Chondrocyte (in vitro differentiated cells): ENCODE results near the gene ABRAXAS1. TPM values are rescaled to one million over a fixed set of nuclear protein-coding genes. Genes with fewer than 3 reads are reported as not detected.

Experiments
- DNase-seq: peaks from one replicate; pipeline ENCODE4 v3.0.0; 2021; ENCODE audit warnings: mixed read lengths, low spot score
- H3K27ac Mint-ChIP-seq: one replicate; pipeline ENCODE4 v1.8.0; 2021; ENCODE audit warnings: mild to moderate bottlenecking, moderate library complexity, mixed read lengths; ENCODE audit not compliant: unreplicated experiment
- H3K27me3 Mint-ChIP-seq: 2 replicates; pipeline ENCODE4 v1.8.0; 2021; ENCODE audit warnings: low read depth, mixed read lengths
- H3K36me3 Mint-ChIP-seq: 2 replicates; pipeline ENCODE4 v1.8.0; 2021; ENCODE audit warnings: low read depth, mixed read lengths
- H3K4me1 Mint-ChIP-seq: 2 replicates; pipeline ENCODE4 v1.8.0; 2021; ENCODE audit warnings: low read depth, mild to moderate bottlenecking, mixed read lengths
- H3K4me3 Mint-ChIP-seq: one replicate; pipeline ENCODE4 v1.8.0; 2021; ENCODE audit warnings: mild to moderate bottlenecking, moderate library complexity, mixed read lengths; ENCODE audit not compliant: unreplicated experiment
- H3K9me3 Mint-ChIP-seq: 2 replicates; pipeline ENCODE4 v1.8.0; 2021; ENCODE audit warnings: low read depth, mixed read lengths
- CTCF ChIP-seq: fragments of 200-600 bp; sonication (generic); IDR thresholded peaks from 2 replicates; pipeline ENCODE4 v1.5.0; 2021; ENCODE audit warnings: antibody characterized with exemption, mild to moderate bottlenecking, moderate library complexity
- total RNA-seq: library from RNA; stranded (reverse); gene quantifications from 3 replicates; pipeline ENCODE4 v1.2.1, GENCODE V29; 2021

ABRAXAS1 gene
- total RNA-seq, 1 donor from 2014 or later: 11.0 TPM

- TF ChIP-seq CTCF: no peak
- Mint-ChIP-seq H3K27me3 (no peaks in the 10 kb centered on the region), H3K4me3 (no peak overlapping the region), H3K27ac (no peak overlapping the region), H3K9me3 (no peaks in the 10 kb centered on the region), H3K36me3 (peaks cover 23% of the 10 kb centered on the region), H3K4me1 (no peaks in the 10 kb centered on the region)
- DNase-seq: no peak
Measured at GRCh38 chr4:83417566-83417965, 67.3 kb downstream of the ABRAXAS1 start.

GRCh38 chr4:83413676-83414075 lies 71.2 kb downstream of the ABRAXAS1 start:
- Mint-ChIP-seq H3K36me3 (peaks cover 20% of the 10 kb centered on the region), H3K27ac (no peak overlapping the region), H3K4me1 (no peaks in the 10 kb centered on the region), H3K4me3 (no peak overlapping the region), H3K9me3 (no peaks in the 10 kb centered on the region), H3K27me3 (no peaks in the 10 kb centered on the region)
- no peak for DNase-seq
- TF ChIP-seq CTCF: no peak

Other genes with a start within 250 kb of the ABRAXAS1 start
- 8.5 to 10.1 TPM (median 9.3 TPM) in 3 replicates for gene COQ2, start 200.3 kb downstream of the ABRAXAS1 start, total RNA-seq
- gene HPSE, start 150.3 kb downstream of the ABRAXAS1 start, total RNA-seq: 0.31 to 0.90 TPM (median 0.38 TPM) in 3 replicates
- gene HELQ, start 29.3 kb downstream of the ABRAXAS1 start, total RNA-seq: 7.2 to 13.5 TPM (median 9.6 TPM) in 3 replicates
- gene MRPS18C, start 29.0 kb downstream of the ABRAXAS1 start, total RNA-seq: 28.1 to 47.2 TPM (median 34.5 TPM) in 3 replicates
- 0.07 to 0.17 TPM (median 0.15 TPM) in 3 replicates for gene GPAT3, start 51.0 kb upstream of the ABRAXAS1 start, total RNA-seq